Type B pancreatic cell (in vitro differentiated cells): ENCODE data around the gene MYL5. TPM values are rescaled to one million over a fixed set of nuclear protein-coding genes. Genes with fewer than 3 reads are reported as not detected.

Experiments
- DNase-seq: peaks from one replicate; pipeline ENCODE4 v3.0.0; 2021; ENCODE audit warnings: mixed read lengths; ENCODE audit not compliant: unreplicated experiment; ENCODE audit errors: extremely low spot score
- H3K27ac Mint-ChIP-seq: 2 replicates; pipeline ENCODE4 v1.8.0; 2021; ENCODE audit warnings: mild to moderate bottlenecking, mixed read lengths
- H3K27me3 Mint-ChIP-seq: 2 replicates; pipeline ENCODE4 v1.8.0; 2021; ENCODE audit warnings: mixed read lengths
- H3K36me3 Mint-ChIP-seq: 2 replicates; pipeline ENCODE4 v1.8.0; 2021; ENCODE audit warnings: mixed read lengths
- H3K4me1 Mint-ChIP-seq: one replicate; pipeline ENCODE4 v1.8.0; 2021; ENCODE audit warnings: mixed read lengths; ENCODE audit not compliant: unreplicated experiment
- H3K4me3 Mint-ChIP-seq: 2 replicates; pipeline ENCODE4 v1.8.0; 2021; ENCODE audit warnings: mild to moderate bottlenecking, mixed read lengths
- H3K9me3 Mint-ChIP-seq: 2 replicates; pipeline ENCODE4 v1.8.0; 2021; ENCODE audit warnings: mixed read lengths
- total RNA-seq: library from RNA; stranded (reverse); gene quantifications from 2 replicates; pipeline ENCODE4 v1.2.1, GENCODE V29; 2021; ENCODE audit warnings: low replicate concordance
- TF ChIP-seq, protein P1 (sequence below): fragments of 200-600 bp; sonication (generic); conservative IDR thresholded peaks from 2 replicates; pipeline ENCODE4 v1.5.0; 2021; ENCODE audit warnings: antibody characterized with exemption, mild to moderate bottlenecking

MYL5 gene
- total RNA-seq, 1 donor from 2014 or later = 20.2 TPM

GRCh38 chr4:630656-631055 lies 43.7 kb upstream of the MYL5 start:
- Mint-ChIP-seq H3K9me3 (no peaks in the 10 kb centered on the region), H3K36me3 (no peaks in the 10 kb centered on the region), H3K4me1 (no peaks in the 10 kb centered on the region), H3K27me3 (peaks cover 8% of the 10 kb centered on the region), H3K4me3 (no peak overlapping the region), H3K27ac (no peak overlapping the region)
- TF ChIP-seq, protein P1, sequence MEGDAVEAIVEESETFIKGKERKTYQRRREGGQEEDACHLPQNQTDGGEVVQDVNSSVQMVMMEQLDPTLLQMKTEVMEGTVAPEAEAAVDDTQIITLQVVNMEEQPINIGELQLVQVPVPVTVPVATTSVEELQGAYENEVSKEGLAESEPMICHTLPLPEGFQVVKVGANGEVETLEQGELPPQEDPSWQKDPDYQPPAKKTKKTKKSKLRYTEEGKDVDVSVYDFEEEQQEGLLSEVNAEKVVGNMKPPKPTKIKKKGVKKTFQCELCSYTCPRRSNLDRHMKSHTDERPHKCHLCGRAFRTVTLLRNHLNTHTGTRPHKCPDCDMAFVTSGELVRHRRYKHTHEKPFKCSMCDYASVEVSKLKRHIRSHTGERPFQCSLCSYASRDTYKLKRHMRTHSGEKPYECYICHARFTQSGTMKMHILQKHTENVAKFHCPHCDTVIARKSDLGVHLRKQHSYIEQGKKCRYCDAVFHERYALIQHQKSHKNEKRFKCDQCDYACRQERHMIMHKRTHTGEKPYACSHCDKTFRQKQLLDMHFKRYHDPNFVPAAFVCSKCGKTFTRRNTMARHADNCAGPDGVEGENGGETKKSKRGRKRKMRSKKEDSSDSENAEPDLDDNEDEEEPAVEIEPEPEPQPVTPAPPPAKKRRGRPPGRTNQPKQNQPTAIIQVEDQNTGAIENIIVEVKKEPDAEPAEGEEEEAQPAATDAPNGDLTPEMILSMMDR = no peak
- no peak for DNase-seq

DNA sequence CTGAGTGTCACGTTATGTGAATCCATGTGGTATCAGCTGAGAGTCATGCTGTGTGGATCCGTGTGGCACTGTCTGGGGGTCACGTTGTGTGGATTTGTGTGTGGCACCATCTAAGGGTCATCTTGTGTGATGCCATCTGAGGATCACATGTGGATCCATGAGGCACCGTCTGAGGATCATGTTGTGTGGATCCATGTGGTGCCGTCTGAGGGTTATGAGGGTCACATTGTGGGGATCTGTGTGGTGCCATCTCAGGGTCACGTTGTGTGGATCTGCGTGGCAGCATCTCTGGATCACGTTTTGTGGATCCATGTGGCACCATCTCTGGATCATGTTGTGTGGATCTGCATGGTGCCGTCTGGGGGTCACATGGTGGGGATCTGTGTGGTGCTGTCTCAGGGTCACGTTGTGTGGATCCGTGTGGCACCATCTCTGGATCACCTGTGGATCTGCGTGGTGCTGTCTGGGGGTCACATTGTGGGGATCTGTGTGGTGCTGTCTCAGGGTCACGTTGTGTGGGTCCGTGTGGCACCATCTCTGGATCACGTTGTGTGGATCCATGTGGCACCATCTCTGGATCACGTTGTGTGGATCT lies 42.0 kb upstream of the MYL5 start:
- Mint-ChIP-seq H3K36me3 (no peaks in the 10 kb centered on the region), H3K4me1 (no peaks in the 10 kb centered on the region), H3K27ac (no peak overlapping the region), H3K9me3 (no peaks in the 10 kb centered on the region), H3K27me3 (peaks cover 10% of the 10 kb centered on the region), H3K4me3 (no peak overlapping the region)
- TF ChIP-seq, protein P1 = no peak
- no peak for DNase-seq

GRCh38 chr4:632926-633325 lies 41.4 kb upstream of the MYL5 start:
- TF ChIP-seq, protein P1 = no peak
- H3K36me3 Mint-ChIP-seq = no peaks in the 10 kb centered on the region
- H3K9me3 Mint-ChIP-seq = no peaks in the 10 kb centered on the region
- no peak overlapping the region for H3K4me3 Mint-ChIP-seq
- H3K4me1 Mint-ChIP-seq = no peaks in the 10 kb centered on the region
- DNase-seq = no peak
- H3K27ac Mint-ChIP-seq = no peak overlapping the region
- H3K27me3 Mint-ChIP-seq = peaks cover 13% of the 10 kb centered on the region

DNA sequence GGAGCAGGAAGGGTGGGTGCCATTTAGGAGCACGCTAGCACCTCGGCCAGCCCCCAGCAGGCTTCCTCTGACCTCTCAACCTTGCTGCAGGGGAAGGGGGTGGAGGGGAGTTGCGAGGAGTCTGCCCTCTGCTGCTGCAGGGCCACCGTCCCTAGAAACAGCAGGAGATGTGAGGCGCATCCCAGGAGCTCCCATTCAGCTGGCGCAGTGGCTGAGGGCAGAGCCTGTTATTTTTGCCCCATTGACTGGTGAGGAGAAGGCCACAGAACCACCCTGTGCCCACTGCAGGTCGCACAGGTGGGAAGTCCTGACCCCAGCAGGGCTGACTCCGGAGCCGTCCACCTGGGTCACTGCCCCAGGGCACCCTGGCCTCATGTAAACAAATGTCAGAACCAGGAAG lies 40.9 kb upstream of the MYL5 start:
- TF ChIP-seq, protein P1 = no peak
- no peak overlapping the region for H3K4me3 Mint-ChIP-seq
- H3K27me3 Mint-ChIP-seq = peaks cover 14% of the 10 kb centered on the region
- H3K27ac Mint-ChIP-seq = no peak overlapping the region
- no peaks in the 10 kb centered on the region for H3K36me3 Mint-ChIP-seq
- no peaks in the 10 kb centered on the region for H3K9me3 Mint-ChIP-seq
- H3K4me1 Mint-ChIP-seq = no peaks in the 10 kb centered on the region
- no peak for DNase-seq

DNA sequence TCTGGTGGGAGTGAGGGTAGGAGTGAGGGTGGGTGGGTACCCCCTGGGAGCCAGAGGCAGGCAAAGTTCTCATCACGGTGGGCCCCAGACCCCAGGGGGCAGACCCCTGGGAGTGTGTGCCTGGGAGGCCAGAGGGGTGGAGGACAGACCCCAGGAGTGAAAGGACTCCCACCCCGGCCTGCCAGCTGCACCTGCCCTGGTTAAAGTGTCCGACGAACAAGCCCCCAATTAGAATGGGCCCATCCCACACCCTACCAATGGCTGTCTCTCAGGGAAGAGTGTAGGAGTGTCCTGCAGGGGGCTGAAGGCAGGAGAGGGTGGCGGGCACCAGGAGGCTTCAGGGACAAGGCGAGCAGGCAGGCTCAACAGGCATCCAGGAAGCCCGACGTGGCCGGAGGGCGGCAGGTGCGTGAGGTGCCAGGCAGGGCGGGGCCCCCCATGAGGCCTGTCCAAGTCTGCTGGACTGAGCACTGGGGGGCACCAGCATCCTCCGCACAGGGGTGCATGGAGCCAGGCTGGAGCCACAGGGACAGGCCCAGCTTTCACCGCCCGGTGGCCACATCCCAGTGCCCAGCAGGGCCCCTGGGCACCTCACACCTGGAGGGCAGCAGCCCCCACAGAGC lies 40.3 kb upstream of the MYL5 start:
- Mint-ChIP-seq H3K27ac (no peak overlapping the region), H3K9me3 (no peaks in the 10 kb centered on the region), H3K36me3 (no peaks in the 10 kb centered on the region), H3K4me1 (no peaks in the 10 kb centered on the region), H3K27me3 (peaks cover 14% of the 10 kb centered on the region), H3K4me3 (no peak overlapping the region)
- TF ChIP-seq, protein P1 = no peak
- DNase-seq = no peak
